Neuronal stem cell (in vitro differentiated cells): ENCODE results near the gene ACER1.

ENCODE experiments used
- DNase-seq: peaks from one replicate; pipeline ENCODE4 v3.0.0-alpha.2; 2013; ENCODE audit warnings: low spot score
- H2AFZ ChIP-seq: one replicate; pipeline ENCODE4 v1.6.1; 2013; ENCODE audit warnings: mild to moderate bottlenecking, low read length, inconsistent platforms
- H2AK5ac ChIP-seq: 2 replicates; pipeline ENCODE4 v1.6.1; 2013; ENCODE audit warnings: low read depth, mild to moderate bottlenecking, inconsistent platforms, low read length, moderate library complexity, mixed read lengths
- H2BK120ac ChIP-seq: 2 replicates; pipeline ENCODE4 v1.6.1; 2013; ENCODE audit warnings: low read depth, mild to moderate bottlenecking, inconsistent platforms, low read length, moderate library complexity, mixed read lengths
- H2BK12ac ChIP-seq: one replicate; pipeline ENCODE4 v1.6.1; 2013; ENCODE audit warnings: low read length, inconsistent platforms
- H2BK15ac ChIP-seq: 2 replicates; pipeline ENCODE4 v1.6.1; 2013; ENCODE audit warnings: mild to moderate bottlenecking, low read length, inconsistent platforms, mixed read lengths
- H2BK5ac ChIP-seq: one replicate; pipeline ENCODE4 v1.6.1; 2013; ENCODE audit warnings: inconsistent platforms, mild to moderate bottlenecking, low read length, moderate library complexity
- H3K14ac ChIP-seq: one replicate; pipeline ENCODE4 v1.6.1; 2013; ENCODE audit warnings: low read length, inconsistent platforms
- H3K18ac ChIP-seq: 2 replicates; pipeline ENCODE4 v1.6.1; 2013; ENCODE audit warnings: low read length, inconsistent platforms
- H3K23ac ChIP-seq: 2 replicates; pipeline ENCODE4 v1.6.1; 2013; ENCODE audit warnings: low read depth, mild to moderate bottlenecking, mixed read lengths, low read length, inconsistent platforms; ENCODE audit not compliant: poor library complexity
- H3K27ac ChIP-seq: replicated peaks from 3 replicates; pipeline ENCODE4 v1.5.1; 2013; ENCODE audit warnings: low read length, inconsistent platforms
- H3K27me3 ChIP-seq, 3 experiments: 2 replicates each; pipeline ENCODE4 v1.6.1; 2013; ENCODE audit warnings: low read length in 3 of 3, mild to moderate bottlenecking in 2 of 3, inconsistent platforms in 1 of 3, low read depth in 1 of 3, mixed read lengths in 1 of 3, moderate library complexity in 1 of 3; ENCODE audit not compliant: control insufficient read depth in 3 of 3, insufficient read depth in 3 of 3
- H3K36me3 ChIP-seq, 2 donors: replicated peaks in 1 of 2; 2 replicates each; pipeline ENCODE4 v1.6.1; 2013; ENCODE audit warnings: low read length in 2 of 2; ENCODE audit not compliant: control insufficient read depth in 2 of 2, insufficient read depth in 2 of 2
- H3K4ac ChIP-seq: 2 replicates; pipeline ENCODE4 v1.6.1; 2013; ENCODE audit warnings: inconsistent platforms, mild to moderate bottlenecking, low read length, moderate library complexity
- H3K4me1 ChIP-seq, 2 donors: 1 replicate in 1 of 2; 2 replicates in 1 of 2; pipeline ENCODE4 v1.6.1; 2013; ENCODE audit warnings: low read length in 2 of 2, low read depth in 1 of 2; ENCODE audit not compliant: control insufficient read depth in 2 of 2, insufficient read depth in 1 of 2
- H3K4me2 ChIP-seq: one replicate; pipeline ENCODE4 v1.6.1; 2013; ENCODE audit warnings: mild to moderate bottlenecking, low read length, inconsistent platforms; ENCODE audit not compliant: insufficient read depth, poor library complexity, severe bottlenecking
- H3K4me3 ChIP-seq, 2 donors: 2 replicates each; pipeline ENCODE4 v1.5.1; 2013; ENCODE audit warnings: low read length in 2 of 2, mild to moderate bottlenecking in 2 of 2, inconsistent platforms in 1 of 2, moderate library complexity in 1 of 2
- H3K79me1 ChIP-seq: one replicate; pipeline ENCODE4 v1.6.1; 2013; ENCODE audit warnings: low read depth, mild to moderate bottlenecking, inconsistent platforms, low read length, moderate library complexity
- H3K9ac ChIP-seq: one replicate; pipeline ENCODE4 v1.6.1; 2013; ENCODE audit warnings: mild to moderate bottlenecking, low read depth, low read length, inconsistent platforms; ENCODE audit not compliant: poor library complexity
- H3K9me3 ChIP-seq, 2 donors: replicated peaks in 1 of 2; 2 replicates each; pipeline versions ENCODE3 to v1.6.1; 2013; ENCODE audit warnings: low read length in 2 of 2, mild to moderate bottlenecking in 2 of 2, inconsistent platforms in 1 of 2, low read depth in 1 of 2, mixed read lengths in 1 of 2, moderate library complexity in 1 of 2; ENCODE audit not compliant: control insufficient read depth in 2 of 2, insufficient read depth in 1 of 2
- H4K8ac ChIP-seq: one replicate; pipeline ENCODE4 v1.6.1; 2013; ENCODE audit warnings: low read depth, mild to moderate bottlenecking, inconsistent platforms, low read length, moderate library complexity
- H4K91ac ChIP-seq: one replicate; pipeline ENCODE4 v1.6.1; 2013; ENCODE audit warnings: low read length, low read depth, mild to moderate bottlenecking, inconsistent platforms; ENCODE audit not compliant: poor library complexity
- WGBS, 2 donors: extraction: QIAGEN DNeasy Blood & Tissue Kit; methylation state at CpG; one replicate each; pipeline ENCODE4 v1.1.7; 2013; ENCODE audit warnings: missing lambda C conversion rate in 2 of 2, mixed read lengths in 1 of 2; ENCODE audit not compliant: insufficient read length in 2 of 2, insufficient replicate concordance in 1 of 2; ENCODE audit errors: extremely low coverage in 2 of 2; 5-methylcytosine and 5-hydroxymethylcytosine counted together

The ACER1 gene

GRCh38 chr19:6334490-6335285 is 1.3 kb upstream of the ACER1 start:
- no peak overlapping the region for H2BK5ac ChIP-seq
- H4K91ac ChIP-seq, result no peak overlapping the region
- no peak overlapping the region for H2BK120ac ChIP-seq
- H3K9me3 ChIP-seq, result no peaks in the 10 kb centered on the region
- H2BK15ac ChIP-seq, result no peak overlapping the region
- no peaks in the 10 kb centered on the region for H3K79me1 ChIP-seq
- DNase-seq, result no peak
- H2BK12ac ChIP-seq, result no peak overlapping the region
- H3K4me2 ChIP-seq, result no peak overlapping the region
- no peaks in the 10 kb centered on the region for H3K4me1 ChIP-seq
- no peak overlapping the region for H3K23ac ChIP-seq
- no peaks in the 10 kb centered on the region for H3K36me3 ChIP-seq
- H2AFZ ChIP-seq, result no peak overlapping the region
- no CpG with 5 or more reads among the region's 6 CpGs for WGBS, 2 donors
- no peak overlapping the region for H3K9ac ChIP-seq
- no peak overlapping the region for H3K14ac ChIP-seq
- H4K8ac ChIP-seq, result no peak overlapping the region
- no peaks in the 10 kb centered on the region for H3K27me3 ChIP-seq
- H3K27ac ChIP-seq, result no peak overlapping the region
- no peak overlapping the region for H2AK5ac ChIP-seq
- H3K4me3 ChIP-seq, result no peak overlapping the region
- no peak overlapping the region for H3K18ac ChIP-seq
- no peak overlapping the region for H3K4ac ChIP-seq

GRCh38 chr19:6326815-6327214 is 6.6 kb downstream of the ACER1 start:
- H3K4me3 ChIP-seq, result peak overlapping the region in 1 of 2 donors; percentile 28
- H2BK120ac ChIP-seq, result no peak overlapping the region
- no peak overlapping the region for H2BK15ac ChIP-seq
- H3K9ac ChIP-seq, result no peak overlapping the region
- H3K9me3 ChIP-seq, result peaks cover 0 to 9% of the 10 kb centered on the region in 2 donors
- no peak overlapping the region for H3K27ac ChIP-seq
- no peak overlapping the region for H3K14ac ChIP-seq
- no peak overlapping the region for H2BK12ac ChIP-seq
- H2AK5ac ChIP-seq, result no peak overlapping the region
- H4K91ac ChIP-seq, result no peak overlapping the region
- no peak overlapping the region for H4K8ac ChIP-seq
- DNase-seq, result no peak
- H3K36me3 ChIP-seq, result no peaks in the 10 kb centered on the region
- no peak overlapping the region for H3K4ac ChIP-seq
- H3K4me2 ChIP-seq, result no peak overlapping the region
- H3K23ac ChIP-seq, result no peak overlapping the region
- no CpG with 5 or more reads among the region's 5 CpGs for WGBS, 2 donors
- H3K27me3 ChIP-seq, result no peaks in the 10 kb centered on the region
- no peaks in the 10 kb centered on the region for H3K4me1 ChIP-seq
- no peak overlapping the region for H3K18ac ChIP-seq
- H3K79me1 ChIP-seq, result no peaks in the 10 kb centered on the region
- peak overlapping the region; percentile 49 for H2AFZ ChIP-seq
- H2BK5ac ChIP-seq, result no peak overlapping the region

GRCh38 chr19:6325614-6326013 is 7.8 kb downstream of the ACER1 start:
- Histone ChIP-seq H2AFZ (no peak overlapping the region), H3K36me3 (no peaks in the 10 kb centered on the region), H3K79me1 (no peaks in the 10 kb centered on the region), H3K4me3 (no peak overlapping the region), H3K23ac (no peak overlapping the region), H3K9me3 (peaks cover 0 to 10% of the 10 kb centered on the region in 2 donors), H2BK15ac (no peak overlapping the region), H3K9ac (no peak overlapping the region), H2BK120ac (no peak overlapping the region), H3K4me1 (no peaks in the 10 kb centered on the region), H4K8ac (no peak overlapping the region), H3K14ac (no peak overlapping the region), H4K91ac (no peak overlapping the region), H3K4ac (no peak overlapping the region), H3K27ac (no peak overlapping the region), H3K27me3 (no peaks in the 10 kb centered on the region), H2BK12ac (no peak overlapping the region), H2AK5ac (no peak overlapping the region), H2BK5ac (no peak overlapping the region), H3K18ac (no peak overlapping the region), H3K4me2 (no peak overlapping the region)
- no peak for DNase-seq
- WGBS, 2 donors, result no CpG with 5 or more reads among the region's 4 CpGs

- Histone ChIP-seq H4K91ac (no peak overlapping the region), H3K79me1 (no peaks in the 10 kb centered on the region), H3K23ac (no peak overlapping the region), H3K14ac (no peak overlapping the region), H2AK5ac (no peak overlapping the region), H3K27me3 (no peaks in the 10 kb centered on the region), H2AFZ (no peak overlapping the region), H3K4me2 (no peak overlapping the region), H3K9ac (no peak overlapping the region), H3K27ac (no peak overlapping the region), H3K18ac (no peak overlapping the region), H2BK5ac (no peak overlapping the region), H2BK15ac (no peak overlapping the region), H3K36me3 (no peaks in the 10 kb centered on the region), H2BK12ac (no peak overlapping the region), H3K4me1 (no peaks in the 10 kb centered on the region), H2BK120ac (no peak overlapping the region), H4K8ac (no peak overlapping the region), H3K4me3 (no peak overlapping the region), H3K4ac (no peak overlapping the region), H3K9me3 (peaks cover 0 to 10% of the 10 kb centered on the region in 2 donors)
- no peak for DNase-seq
- no CpG with 5 or more reads among the region's 4 CpGs for WGBS, 2 donors
Observed at GRCh38 chr19:6324757-6325156, 8.7 kb downstream of the ACER1 start.
